Measurements from ENCODE around the gene NSUN7.

- no peak for TF ChIP-seq ZNF350 (tag by site-specific recombination; IDR thresholded peaks at IDR 0.05)
- TF ChIP-seq CTCF (tag by site-specific recombination; IDR thresholded peaks at IDR 0.05): no peak
- TF ChIP-seq TCF7L2 (IDR thresholded peaks at IDR 0.05; ENCODE audit: borderline replicate concordance, low read depth, low read length): no peak
- TF ChIP-seq ZNF510 (tag by site-specific recombination; IDR thresholded peaks at IDR 0.05; ENCODE audit: insufficient replicate concordance): no peak
- no peak for TF ChIP-seq ZBTB49 (tag by site-specific recombination; IDR thresholded peaks at IDR 0.05; ENCODE audit: low read depth)
- TF ChIP-seq BCL11A (tag by site-specific recombination; IDR thresholded peaks at IDR 0.05; ENCODE audit: low read depth): no peak
- TF ChIP-seq YY1 (tag by site-specific recombination; IDR thresholded peaks at IDR 0.05): no peak
- no peak for TF ChIP-seq KLF16 (tag by site-specific recombination; IDR thresholded peaks at IDR 0.05)
- TF ChIP-seq KLF7 (tag by site-specific recombination; IDR thresholded peaks at IDR 0.05; ENCODE audit: borderline replicate concordance): no peak
- TF ChIP-seq ZEB2 (tag by site-specific recombination; IDR thresholded peaks at IDR 0.05): no peak
- no peak for TF ChIP-seq PATZ1 (tag by site-specific recombination; IDR thresholded peaks at IDR 0.05)
- no peak for TF ChIP-seq ZNF558 (tag by site-specific recombination; IDR thresholded peaks at IDR 0.05)
These were observed 54.8 kb downstream of the NSUN7 start for GRCh38 chr4:40804598-40804997.
